Pancreas (tissue), 10 donors: ENCODE measurements around the gene ZNF423. TPM values are rescaled to one million over a fixed set of nuclear protein-coding genes. Genes with fewer than 3 reads are reported as not detected.

Experiments used
- ATAC-seq, 4 donors: fragments of 200-7000 bp; cut with Tn5 transposase; one replicate each; pipeline versions ENCODE4 v1.8.0 to v1.9.1; 2020; ENCODE audit warnings: mild to moderate bottlenecking in 4 of 4, moderate library complexity in 4 of 4
- DNase-seq, 6 donors: peaks; one replicate each; pipeline ENCODE4 v3.0.0-alpha.2; 2020
- FAIRE-seq: peaks from 2 replicates; lab custom pipeline; 2012; peaks lifted over from hg19 to GRCh38; lab: Jason Lieb, UNC
- H3K27ac ChIP-seq, 4 donors: fragments of 200-600 bp; sonication (generic); 1 replicate in 3 of 4; 2 replicates in 1 of 4; pipeline versions ENCODE4 v1.5.0 to v1.8.0; 2020
- H3K27me3 ChIP-seq, 4 donors: fragments of 200-600 bp; one replicate each; pipeline ENCODE4 v1.8.0; 2021
- H3K36me3 ChIP-seq, 3 donors: fragments of 200-600 bp; sonication (generic) in 1 of 3; one replicate each; pipeline versions ENCODE4 v1.5.0 to v1.8.0; 2020 to 2021
- H3K4me1 ChIP-seq, 3 donors: fragments of 200-600 bp; one replicate each; pipeline ENCODE4 v1.8.0; 2021
- H3K4me3 ChIP-seq, 4 donors: fragments of 200-600 bp; sonication (generic) in 2 of 4; one replicate each; pipeline versions ENCODE4 v1.5.0 to v1.8.0; 2020 to 2021
- H3K9me3 ChIP-seq, 4 donors: fragments of 200-600 bp; one replicate each; pipeline ENCODE4 v1.8.0; 2021
- WGBS, 2 donors: extraction: QIAGEN DNeasy Blood & Tissue Kit; methylation state at CpG; one replicate each; pipeline ENCODE4 v1.1.7; 2013; 5-methylcytosine and 5-hydroxymethylcytosine counted together
- intact Hi-C, 3 donors: fragments of 100-400 bp; cut with DNase I; formaldehyde crosslinking; loops; one replicate each; pipeline versions ENCODE4 v1.11.1 to v1.14.2; 2022
- polyA plus RNA-seq, 2 donors: library from polyadenylated mRNA; stranded (reverse); fragments of 200-250 nt; gene quantifications; one replicate each; pipeline ENCODE4 v1.2.3, GENCODE V29; 2013
- total RNA-seq, 6 donors: library from RNA; stranded (reverse); fragmentation: NEBNext Ultra II Directional in 4 of 6; extraction: Animal tissue kit (Norgen Biotek cat#: 25700) in 4 of 6; gene quantifications; one replicate each; pipeline versions ENCODE4 v1.2.1 to v1.2.4, GENCODE V29; 2021 to 2023
- TF ChIP-seq, protein P1 (sequence below), 4 donors: fragments of 200-600 bp; sonication (generic) in 3 of 4; IDR thresholded peaks; one replicate each; pipeline versions ENCODE4 v1.5.0 to v1.8.0; 2021; ENCODE audit warnings: antibody characterized with exemption in 4 of 4
- donor health status: healthy with polysubstance abuse.
- donor health status: DM: no; HTN: no; CAD: no; lungs with moderate emphysema.
- donor health status: DM: no; HTN: no; CAD: no.
- donor health status: control.
- donor health status: control.
- donor health status: Bipolar disorder and iron deficiency.
- donor health status: DM: yes; HTN: yes; CAD: no.
- donor health status: DM: no; HTN: no; CAD: no.
- donor health status: DM: no; HTN: no; CAD: no.
- donor health status: DM: yes; HTN: yes; CAD: no.

ZNF423 gene
- total and polyA plus RNA-seq, 8 donors = 0.61 to 5.1 (median 3.0) TPM

DNA sequence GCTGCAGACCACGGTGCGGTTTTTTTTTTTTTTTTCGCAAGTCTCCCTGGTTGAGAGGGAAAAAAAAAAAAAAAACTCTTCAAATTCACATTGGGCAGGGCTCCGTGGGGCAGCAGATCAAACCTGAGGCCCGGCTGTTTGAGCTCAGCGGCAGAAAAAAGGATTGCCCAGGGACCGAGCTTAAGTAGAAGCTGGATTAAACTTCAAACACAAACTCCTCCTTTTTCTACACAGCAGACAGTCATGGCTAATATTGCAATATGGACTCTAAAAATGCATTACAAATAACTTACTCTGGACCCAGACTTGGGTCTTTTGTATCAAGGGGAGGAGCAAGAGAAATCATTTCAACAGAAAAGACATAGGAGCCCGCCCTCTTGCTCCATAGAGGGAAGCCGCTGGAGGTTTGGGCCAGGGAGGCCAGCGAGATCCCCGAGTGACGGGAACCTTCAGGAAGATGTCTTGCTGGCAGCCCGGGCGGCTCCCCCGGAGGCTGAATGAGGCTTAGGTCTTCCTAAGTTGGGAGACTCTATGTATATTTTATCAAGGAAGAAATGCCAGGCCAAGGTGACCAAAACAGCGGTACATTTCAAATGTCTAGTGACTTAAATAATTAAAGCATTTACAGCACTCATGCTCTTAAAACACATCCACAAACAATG is 167.7 kb downstream of the ZNF423 start:
- no peak for FAIRE-seq
- ATAC-seq = no peak
- no peaks in the 10 kb centered on the region for H3K4me1 ChIP-seq
- no peaks in the 10 kb centered on the region for H3K9me3 ChIP-seq
- no peaks in the 10 kb centered on the region for H3K36me3 ChIP-seq
- no peak overlapping the region for H3K27ac ChIP-seq
- H3K4me3 ChIP-seq = no peak overlapping the region
- DNase-seq = no peak
- TF ChIP-seq, protein P1, sequence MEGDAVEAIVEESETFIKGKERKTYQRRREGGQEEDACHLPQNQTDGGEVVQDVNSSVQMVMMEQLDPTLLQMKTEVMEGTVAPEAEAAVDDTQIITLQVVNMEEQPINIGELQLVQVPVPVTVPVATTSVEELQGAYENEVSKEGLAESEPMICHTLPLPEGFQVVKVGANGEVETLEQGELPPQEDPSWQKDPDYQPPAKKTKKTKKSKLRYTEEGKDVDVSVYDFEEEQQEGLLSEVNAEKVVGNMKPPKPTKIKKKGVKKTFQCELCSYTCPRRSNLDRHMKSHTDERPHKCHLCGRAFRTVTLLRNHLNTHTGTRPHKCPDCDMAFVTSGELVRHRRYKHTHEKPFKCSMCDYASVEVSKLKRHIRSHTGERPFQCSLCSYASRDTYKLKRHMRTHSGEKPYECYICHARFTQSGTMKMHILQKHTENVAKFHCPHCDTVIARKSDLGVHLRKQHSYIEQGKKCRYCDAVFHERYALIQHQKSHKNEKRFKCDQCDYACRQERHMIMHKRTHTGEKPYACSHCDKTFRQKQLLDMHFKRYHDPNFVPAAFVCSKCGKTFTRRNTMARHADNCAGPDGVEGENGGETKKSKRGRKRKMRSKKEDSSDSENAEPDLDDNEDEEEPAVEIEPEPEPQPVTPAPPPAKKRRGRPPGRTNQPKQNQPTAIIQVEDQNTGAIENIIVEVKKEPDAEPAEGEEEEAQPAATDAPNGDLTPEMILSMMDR (IDR thresholded peaks at IDR 0.05) = no peak
- intact Hi-C loops = no loop called here
- 85 to 87% methylated on average over 15 to 16 of the region's 16 CpGs for WGBS, 2 donors
- H3K27me3 ChIP-seq = no peaks in the 10 kb centered on the region

DNA sequence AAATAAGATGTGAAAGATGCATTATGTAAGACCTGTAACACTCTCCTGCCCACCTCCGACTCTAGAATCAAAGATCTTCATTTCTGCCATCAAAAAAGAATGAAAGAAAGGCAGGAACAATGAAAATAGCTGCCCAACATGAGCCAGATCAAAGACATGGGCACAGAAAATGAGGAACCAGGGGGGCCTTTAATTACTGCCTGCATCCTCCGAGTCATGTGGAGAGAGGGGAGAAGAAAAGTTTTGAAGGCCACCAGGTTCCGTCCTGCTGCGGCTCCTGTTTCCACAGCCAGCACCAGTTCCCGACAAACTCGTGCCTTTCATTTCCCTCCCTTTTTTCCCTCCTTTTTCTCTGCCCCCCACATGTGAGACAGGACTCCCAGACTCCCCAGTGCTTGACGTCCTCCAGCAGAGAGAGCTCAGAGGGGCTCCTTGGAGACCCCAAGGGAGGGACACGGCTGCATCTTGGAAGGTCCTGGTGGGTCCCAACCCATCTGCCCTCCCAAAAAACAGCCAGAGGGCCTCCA is 168.4 kb downstream of the ZNF423 start:
- no peaks in the 10 kb centered on the region for H3K4me1 ChIP-seq
- H3K4me3 ChIP-seq = no peak overlapping the region
- no peaks in the 10 kb centered on the region for H3K36me3 ChIP-seq
- no peaks in the 10 kb centered on the region for H3K9me3 ChIP-seq
- 71 to 81% methylated on average over 8 of the region's 8 CpGs for WGBS, 2 donors
- no peaks in the 10 kb centered on the region for H3K27me3 ChIP-seq
- intact Hi-C loops = no loop called here
- ATAC-seq = no peak
- H3K27ac ChIP-seq = no peak overlapping the region
- TF ChIP-seq, protein P1 (IDR thresholded peaks at IDR 0.05) = no peak
- no peak for FAIRE-seq
- no peak for DNase-seq

DNA sequence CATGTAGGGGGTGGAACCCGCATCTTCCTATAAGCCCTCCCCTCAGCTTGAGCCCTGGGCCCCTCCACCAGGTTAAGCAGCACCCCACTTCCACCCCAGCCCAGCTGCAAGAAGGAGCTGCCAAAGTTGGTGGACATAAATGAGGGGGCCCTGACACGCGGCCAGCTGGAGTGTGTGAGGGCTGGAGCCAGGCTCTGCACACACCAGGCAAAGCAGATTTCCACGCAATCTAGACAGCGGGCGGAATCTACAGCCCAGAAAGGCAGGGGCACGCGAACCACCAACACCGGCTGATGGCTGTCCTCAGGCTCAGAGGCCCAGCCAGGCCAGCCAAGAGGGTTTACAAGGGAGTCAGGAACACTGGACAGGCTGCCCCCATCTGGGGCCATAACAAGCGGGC is 171.2 kb downstream of the ZNF423 start:
- H3K4me3 ChIP-seq = no peak overlapping the region
- no peaks in the 10 kb centered on the region for H3K4me1 ChIP-seq
- H3K36me3 ChIP-seq = no peaks in the 10 kb centered on the region
- H3K27ac ChIP-seq = no peak overlapping the region
- no peak for DNase-seq
- no peaks in the 10 kb centered on the region for H3K27me3 ChIP-seq
- TF ChIP-seq, protein P1 (IDR thresholded peaks at IDR 0.05) = no peak
- intact Hi-C loops = no loop called here
- no peak for ATAC-seq
- no peaks in the 10 kb centered on the region for H3K9me3 ChIP-seq
- WGBS, 2 donors = 92% methylated on average over 10 of the region's 10 CpGs
- no peak for FAIRE-seq

DNA sequence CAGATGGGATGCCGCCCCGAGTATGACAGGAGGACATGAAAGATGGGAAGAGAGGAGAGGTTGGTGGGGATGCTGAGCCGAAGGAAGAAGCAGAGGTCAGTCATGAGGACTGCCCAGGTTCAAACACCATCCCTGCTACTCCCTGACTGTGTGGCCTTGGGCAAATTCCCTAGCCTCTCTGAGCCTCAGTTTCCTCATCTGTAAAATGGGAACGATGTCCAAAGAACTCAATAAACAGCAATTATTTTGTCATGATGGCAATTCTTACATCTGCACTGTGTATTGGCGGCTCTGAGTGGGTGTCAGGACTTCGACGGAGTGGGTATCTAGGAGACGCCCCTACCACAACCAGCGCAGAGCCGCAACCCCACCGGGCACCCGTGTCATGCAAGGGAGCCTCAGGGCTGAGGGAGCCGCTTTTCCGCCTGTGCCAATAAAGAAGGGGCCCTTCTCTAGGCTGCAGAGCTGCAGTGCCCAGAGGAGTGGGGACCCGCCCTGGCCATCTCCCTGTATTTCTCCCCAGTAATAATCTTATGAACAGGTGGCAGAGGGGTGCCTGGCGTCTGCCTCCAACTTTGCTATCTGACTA is 173.2 kb downstream of the ZNF423 start:
- FAIRE-seq (no peak), ATAC-seq (no peak), DNase-seq (no peak)
- Histone ChIP-seq H3K36me3 (no peaks in the 10 kb centered on the region), H3K27ac (no peak overlapping the region), H3K9me3 (no peaks in the 10 kb centered on the region), H3K4me1 (no peaks in the 10 kb centered on the region), H3K4me3 (no peak overlapping the region), H3K27me3 (no peaks in the 10 kb centered on the region)
- WGBS, 2 donors = 95 to 97% methylated on average over 16 of the region's 16 CpGs
- intact Hi-C loops = no loop called here
- TF ChIP-seq, protein P1 (IDR thresholded peaks at IDR 0.05) = no peak
